Erythroblast (primary cell): ENCODE data around the gene KAT6B.

Experiments
- GATA1 ChIP-seq: IDR thresholded peaks from 2 replicates; pipeline ENCODE4 v1.6.1; 2011; ENCODE audit warnings: low read depth, mild to moderate bottlenecking, control low read depth, low read length, moderate library complexity
- POLR2A ChIP-seq: IDR thresholded peaks from 2 replicates; pipeline ENCODE4 v1.6.1; 2011; ENCODE audit warnings: mild to moderate bottlenecking, low read length

DNA sequence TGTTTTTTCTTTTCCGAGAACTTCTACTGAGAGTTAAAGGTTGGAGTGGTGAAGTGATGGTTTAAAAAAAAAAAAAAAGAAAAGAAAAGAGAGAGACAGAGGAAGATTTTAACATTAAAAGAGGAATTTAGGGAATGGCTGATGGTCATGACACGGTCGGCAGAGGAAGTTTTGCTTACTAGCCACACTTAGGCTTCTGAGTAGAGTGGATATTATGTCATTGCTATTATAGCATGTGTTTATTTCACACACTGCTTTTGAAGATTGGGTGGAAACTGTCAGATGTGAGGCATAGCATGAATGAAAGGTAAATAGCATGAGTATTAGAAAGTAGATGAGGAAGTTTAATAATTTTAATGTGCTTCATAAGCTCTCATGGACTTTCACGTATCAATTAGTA, 2.5 kb downstream of the KAT6B start:
- TF ChIP-seq POLR2A (no peak), GATA1 (no peak)
